ENCODE results near the gene CELF4.

GRCh38 chr18:37564711-37565100 lies 892 bp downstream of the CELF4 start:
- TF ChIP-seq, protein P1, sequence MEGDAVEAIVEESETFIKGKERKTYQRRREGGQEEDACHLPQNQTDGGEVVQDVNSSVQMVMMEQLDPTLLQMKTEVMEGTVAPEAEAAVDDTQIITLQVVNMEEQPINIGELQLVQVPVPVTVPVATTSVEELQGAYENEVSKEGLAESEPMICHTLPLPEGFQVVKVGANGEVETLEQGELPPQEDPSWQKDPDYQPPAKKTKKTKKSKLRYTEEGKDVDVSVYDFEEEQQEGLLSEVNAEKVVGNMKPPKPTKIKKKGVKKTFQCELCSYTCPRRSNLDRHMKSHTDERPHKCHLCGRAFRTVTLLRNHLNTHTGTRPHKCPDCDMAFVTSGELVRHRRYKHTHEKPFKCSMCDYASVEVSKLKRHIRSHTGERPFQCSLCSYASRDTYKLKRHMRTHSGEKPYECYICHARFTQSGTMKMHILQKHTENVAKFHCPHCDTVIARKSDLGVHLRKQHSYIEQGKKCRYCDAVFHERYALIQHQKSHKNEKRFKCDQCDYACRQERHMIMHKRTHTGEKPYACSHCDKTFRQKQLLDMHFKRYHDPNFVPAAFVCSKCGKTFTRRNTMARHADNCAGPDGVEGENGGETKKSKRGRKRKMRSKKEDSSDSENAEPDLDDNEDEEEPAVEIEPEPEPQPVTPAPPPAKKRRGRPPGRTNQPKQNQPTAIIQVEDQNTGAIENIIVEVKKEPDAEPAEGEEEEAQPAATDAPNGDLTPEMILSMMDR (IDR thresholded peaks at IDR 0.05 in 8 of 11, conservative IDR thresholded peaks at IDR 0.05 in 3 of 11): no peak
- no peak for TF ChIP-seq POLR2A (IDR thresholded peaks at IDR 0.05)

All from spleen (tissue), 7 donors.